IPS-18c (cell line): ENCODE measurements around the gene HBM.
A peak's percentile ranks its signal among the peaks of the same experiment; 100 is the strongest.
"Not testable (repeated sequence)": the region's sequence is repeated elsewhere in the genome, so short reads cannot be mapped to it uniquely, and the experiment has no call there.

ENCODE experiments used
- H3K4me3 ChIP-seq: 2 replicates; pipeline ENCODE4 v1.7.0; 2013; ENCODE audit warnings: low read depth, mild to moderate bottlenecking, low read length, moderate library complexity; ENCODE audit not compliant: insufficient read depth
- H3K9me3 ChIP-seq: one replicate; pipeline ENCODE4 v1.6.1; 2013; ENCODE audit warnings: mild to moderate bottlenecking, low read length, moderate library complexity; ENCODE audit not compliant: control insufficient read depth, insufficient read depth

Gene HBM

DNA sequence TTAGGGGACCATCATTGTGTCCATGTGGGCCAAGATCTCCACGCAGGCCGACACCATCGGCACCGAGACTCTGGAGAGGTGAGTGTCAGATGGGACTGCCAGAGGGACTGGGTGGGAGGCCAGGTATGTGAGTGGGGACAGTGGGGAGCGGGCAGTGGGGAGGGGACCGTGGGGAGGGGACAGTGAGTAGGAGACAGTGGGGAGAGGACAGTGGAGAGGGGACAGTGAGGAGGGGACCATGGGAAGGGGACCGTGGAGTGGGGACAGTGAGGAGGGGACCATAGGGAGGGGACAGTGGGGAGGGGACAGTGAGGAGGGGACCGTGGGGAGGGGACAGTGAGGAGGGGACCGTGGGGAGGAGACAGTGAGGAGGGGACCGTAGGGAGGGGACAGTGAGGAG lies 2.6 kb upstream of the HBM start:
- not testable (repeated sequence) for H3K4me3 ChIP-seq, H3K9me3 ChIP-seq

DNA sequence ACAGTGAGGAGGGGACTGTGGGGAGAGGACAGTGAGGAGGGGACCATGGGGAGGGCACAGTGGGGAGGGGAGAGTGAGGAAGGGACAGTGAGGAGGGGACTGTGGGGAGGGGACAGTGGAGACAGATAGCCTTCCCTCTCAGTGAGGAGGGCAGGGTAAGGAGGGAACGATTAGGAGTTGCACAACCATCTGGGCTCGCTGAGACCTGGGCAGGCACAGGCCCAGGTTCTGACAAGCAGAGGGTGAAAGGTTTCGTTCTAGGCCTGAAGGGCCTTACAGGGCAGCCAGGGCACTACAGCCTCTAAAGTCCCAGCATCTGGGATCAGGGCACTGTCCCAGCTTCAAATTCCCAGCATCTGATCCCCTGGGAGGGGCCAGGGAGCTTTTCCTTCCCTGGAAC lies 2.1 kb upstream of the HBM start:
- not testable (repeated sequence) for H3K4me3 ChIP-seq, H3K9me3 ChIP-seq

- H3K4me3 ChIP-seq, H3K9me3 ChIP-seq: not testable (repeated sequence)
Measured at GRCh38 chr16:164134-164823, 1.5 kb upstream of the HBM start.

DNA sequence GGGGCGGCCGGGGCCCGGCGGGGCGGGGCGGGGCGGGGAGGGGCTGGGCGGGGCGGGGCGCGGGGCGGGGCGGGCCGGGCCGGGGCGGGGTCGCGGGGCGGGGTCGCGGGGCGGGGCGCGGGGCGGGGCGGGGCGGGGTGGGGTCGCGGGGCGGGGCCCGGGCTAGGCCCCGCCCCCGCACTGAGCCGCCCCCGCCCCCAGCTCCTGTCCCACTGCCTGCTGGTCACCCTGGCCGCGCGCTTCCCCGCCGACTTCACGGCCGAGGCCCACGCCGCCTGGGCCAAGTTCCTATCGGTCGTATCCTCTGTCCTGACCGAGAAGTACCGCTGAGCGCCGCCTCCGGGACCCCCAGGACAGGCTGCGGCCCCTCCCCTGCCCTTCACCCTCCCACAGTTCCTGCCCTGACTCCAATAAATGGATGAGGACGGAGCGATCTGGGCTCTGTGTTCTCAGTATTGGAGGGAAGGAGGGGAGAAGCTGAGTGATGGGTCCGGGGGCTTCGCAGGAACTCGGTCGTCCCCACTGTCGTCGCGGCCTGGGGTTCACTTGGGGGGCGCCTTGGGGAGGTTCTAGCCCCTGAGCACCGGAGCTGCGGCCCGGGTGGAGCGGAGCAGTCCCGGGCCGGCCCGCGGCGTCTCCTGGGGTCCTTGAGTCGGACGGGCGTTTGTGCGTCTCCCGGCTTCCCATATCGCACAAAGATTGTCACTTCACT lies 795 bp upstream of the HBM start:
- Histone ChIP-seq H3K9me3 (peaks cover 2% of the 10 kb centered on the region), H3K4me3 (peak overlapping the region; percentile 40)

DNA sequence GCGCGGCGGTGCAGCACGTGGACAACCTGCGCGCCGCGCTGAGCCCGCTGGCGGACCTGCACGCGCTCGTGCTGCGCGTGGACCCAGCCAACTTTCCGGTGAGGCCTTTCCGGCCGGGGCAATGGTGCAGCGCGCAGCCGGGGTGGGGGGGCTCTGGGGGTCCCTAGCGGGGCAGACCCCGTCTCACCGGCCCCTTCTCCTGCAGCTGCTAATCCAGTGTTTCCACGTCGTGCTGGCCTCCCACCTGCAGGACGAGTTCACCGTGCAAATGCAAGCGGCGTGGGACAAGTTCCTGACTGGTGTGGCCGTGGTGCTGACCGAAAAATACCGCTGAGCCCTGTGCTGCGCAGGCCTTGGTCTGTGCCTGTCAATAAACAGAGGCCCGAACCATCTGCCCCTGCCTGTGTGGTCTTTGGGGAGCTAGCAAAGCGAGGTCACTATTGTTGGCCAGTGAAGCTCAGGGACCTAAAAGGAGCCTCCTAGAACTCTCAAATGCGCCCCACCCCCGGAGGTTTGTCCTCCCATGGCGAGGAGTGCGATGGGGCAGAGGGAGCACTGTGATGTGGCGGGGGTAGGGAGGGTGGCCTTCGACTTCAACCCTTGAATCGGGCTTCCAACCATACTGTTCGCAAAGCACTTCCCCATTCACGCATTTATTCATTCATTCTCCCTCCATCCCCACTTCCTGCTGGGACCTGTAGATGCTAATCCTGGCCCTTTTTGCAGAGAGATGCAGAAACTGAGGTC lies 770 bp downstream of the HBM start:
- Histone ChIP-seq H3K9me3 (peaks cover 2% of the 10 kb centered on the region), H3K4me3 (0 out of 2 replicates have a peak overlapping the region, but pooled peaks have one; percentile 40)

DNA sequence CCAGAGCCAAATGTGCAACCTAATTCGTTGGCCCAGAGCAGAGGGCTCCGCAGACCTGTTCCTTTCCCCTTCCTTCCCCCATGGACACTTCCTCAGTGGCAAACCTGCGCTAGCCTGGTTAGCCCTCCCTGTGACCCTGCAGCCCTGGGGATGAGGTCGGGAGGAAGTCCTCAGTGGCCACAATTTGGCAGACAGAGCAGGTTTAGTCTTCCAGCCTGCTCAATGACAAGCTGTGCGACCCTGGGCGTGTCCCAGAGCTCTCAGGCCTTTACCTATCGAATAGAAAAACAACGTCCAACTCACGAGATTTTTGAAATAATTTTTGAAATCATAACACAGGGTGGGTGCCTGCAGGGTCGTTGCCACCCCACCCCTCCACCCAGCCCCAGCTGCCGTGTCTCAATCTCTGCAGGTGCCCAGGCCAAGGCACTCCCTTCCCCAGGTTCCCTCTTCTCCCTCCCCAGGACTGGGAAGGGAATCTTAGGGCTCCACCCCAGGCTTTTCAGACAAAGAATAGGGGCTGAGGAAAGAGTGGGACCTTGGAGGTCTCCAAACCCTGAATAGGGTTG lies 1.4 kb downstream of the HBM start:
- no peak overlapping the region for H3K4me3 ChIP-seq
- peaks cover 2% of the 10 kb centered on the region for H3K9me3 ChIP-seq

GRCh38 chr16:168424-168823 lies 2.6 kb downstream of the HBM start:
- H3K9me3 ChIP-seq, result peaks cover 2% of the 10 kb centered on the region
- no peak overlapping the region for H3K4me3 ChIP-seq

DNA sequence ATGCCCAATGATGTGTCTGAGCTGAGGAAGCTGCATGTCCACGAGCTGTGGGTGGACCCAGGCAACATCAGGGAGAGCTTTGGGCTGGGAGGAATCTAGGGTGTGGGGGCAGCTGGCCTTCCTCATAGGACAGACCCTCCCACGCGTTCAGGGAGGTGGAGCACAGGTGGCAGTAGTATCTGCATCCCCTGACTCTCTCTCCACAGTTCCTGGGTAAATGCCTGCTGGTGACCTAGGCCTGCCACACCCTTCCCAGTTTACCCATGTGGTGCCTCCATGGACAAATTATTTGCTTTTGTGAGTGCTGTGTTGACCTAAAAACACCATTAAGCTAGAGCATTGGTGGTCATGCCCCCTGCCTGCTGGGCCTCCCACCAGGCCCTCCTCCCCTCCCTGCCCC lies 3.2 kb downstream of the HBM start:
- Histone ChIP-seq H3K9me3 (peaks cover 2% of the 10 kb centered on the region), H3K4me3 (no peak overlapping the region)

DNA sequence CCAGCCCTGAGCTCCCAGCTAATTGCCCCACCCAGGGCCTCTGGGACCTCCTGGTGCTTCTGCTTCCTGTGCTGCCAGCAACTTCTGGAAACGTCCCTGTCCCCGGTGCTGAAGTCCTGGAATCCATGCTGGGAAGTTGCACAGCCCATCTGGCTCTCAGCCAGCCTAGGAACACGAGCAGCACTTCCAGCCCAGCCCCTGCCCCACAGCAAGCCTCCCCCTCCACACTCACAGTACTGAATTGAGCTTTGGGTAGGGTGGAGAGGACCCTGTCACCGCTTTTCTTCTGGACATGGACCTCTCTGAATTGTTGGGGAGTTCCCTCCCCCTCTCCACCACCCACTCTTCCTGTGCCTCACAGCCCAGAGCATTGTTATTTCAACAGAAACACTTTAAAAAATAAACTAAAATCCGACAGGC lies 4.3 kb downstream of the HBM start:
- not testable (repeated sequence) for H3K4me3 ChIP-seq, H3K9me3 ChIP-seq

DNA sequence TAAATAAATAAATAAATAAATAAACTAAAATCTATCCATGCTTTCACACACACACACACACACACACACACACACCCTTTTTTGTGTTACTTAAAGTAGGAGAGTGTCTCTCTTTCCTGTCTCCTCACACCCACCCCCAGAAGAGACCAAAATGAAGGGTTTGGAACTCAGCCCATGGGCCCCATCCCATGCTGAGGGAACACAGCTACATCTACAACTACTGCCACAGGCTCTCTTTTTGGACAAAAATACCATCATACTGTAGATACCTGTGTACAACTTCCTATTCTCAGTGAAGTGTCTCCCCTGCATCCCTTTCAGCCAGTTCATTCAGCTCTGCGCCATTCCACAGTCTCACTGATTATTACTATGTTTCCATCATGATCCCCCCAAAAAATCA lies 5.0 kb downstream of the HBM start:
- H3K4me3 ChIP-seq, result no peak overlapping the region
- H3K9me3 ChIP-seq, result peaks cover 2% of the 10 kb centered on the region

GRCh38 chr16:172374-172941 lies 6.7 kb downstream of the HBM start, which contains the start of gene HBA2:
HBA2 (plus strand) TSS chr16:172876; CDS start chr16:172913, 37 bp downstream.
- H3K9me3 ChIP-seq, H3K4me3 ChIP-seq: not testable (repeated sequence)

GRCh38 chr16:173211-173854 lies 7.6 kb downstream of the HBM start:
- H3K9me3 ChIP-seq, H3K4me3 ChIP-seq: not testable (repeated sequence)

- H3K9me3 ChIP-seq, H3K4me3 ChIP-seq: not testable (repeated sequence)
Measured at GRCh38 chr16:173928-174769, 8.4 kb downstream of the HBM start.

- H3K4me3 ChIP-seq, result no peak overlapping the region
- H3K9me3 ChIP-seq, result no peaks in the 10 kb centered on the region
Measured at GRCh38 chr16:175011-175949, 9.5 kb downstream of the HBM start.

- H3K4me3 ChIP-seq, H3K9me3 ChIP-seq: not testable (repeated sequence)
Measured at GRCh38 chr16:176006-176405, 10.2 kb downstream of the HBM start.
